Measurements from ENCODE around the gene SLC6A5. TPM values are rescaled to one million over a fixed set of nuclear protein-coding genes. Genes with fewer than 3 reads are reported as not detected.

Gene SLC6A5
- total and polyA plus RNA-seq, 2 of the 4 experiments (the other 2 are of a cell fraction) = not detected

DNA sequence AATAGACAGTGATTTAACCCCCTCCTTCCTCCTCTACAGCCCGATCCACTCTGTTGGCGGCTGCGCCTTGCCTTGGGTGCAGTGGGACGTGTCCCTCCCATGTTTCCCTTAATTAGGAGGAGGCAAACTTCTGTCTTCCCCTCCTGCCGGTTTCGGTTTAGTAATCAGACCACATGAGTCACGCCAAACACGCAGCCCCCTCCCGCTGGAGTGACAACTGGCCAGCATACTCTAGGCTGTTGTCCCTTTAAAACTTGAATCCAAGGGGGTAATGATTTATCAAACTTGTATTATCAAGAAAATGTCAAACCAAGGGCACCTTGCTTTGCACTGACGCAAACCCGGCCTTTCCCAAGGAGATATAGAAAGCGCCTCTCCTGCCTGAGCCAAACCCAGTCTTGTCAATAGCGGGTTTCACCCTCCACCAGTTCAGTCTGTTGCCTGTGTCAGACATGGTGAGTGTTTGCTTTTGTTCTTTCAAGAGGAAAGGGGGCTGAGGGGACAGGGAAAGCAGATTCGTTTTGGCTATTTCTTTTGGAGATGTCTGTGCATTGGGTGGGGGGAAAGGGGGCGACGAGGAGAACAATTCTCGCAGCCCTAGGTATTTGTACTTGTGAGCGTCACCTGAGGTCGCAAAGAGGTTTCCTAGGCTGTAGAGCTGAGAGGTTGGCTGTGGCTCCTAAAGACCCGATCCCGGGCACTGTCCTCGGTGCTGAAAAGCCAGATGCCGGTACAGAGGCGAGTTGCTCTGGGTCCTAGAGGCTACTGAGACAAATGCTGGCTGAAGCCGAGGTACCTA is at the start of gene SLC6A5 (continued):
- TF ChIP-seq USF2 (IDR thresholded peaks at IDR 0.05; ENCODE audit: low read depth, low read length) = no peak
- TF ChIP-seq NFE2L2 (IDR thresholded peaks at IDR 0.05; ENCODE audit: low read depth, low read length) = no peak

DNA sequence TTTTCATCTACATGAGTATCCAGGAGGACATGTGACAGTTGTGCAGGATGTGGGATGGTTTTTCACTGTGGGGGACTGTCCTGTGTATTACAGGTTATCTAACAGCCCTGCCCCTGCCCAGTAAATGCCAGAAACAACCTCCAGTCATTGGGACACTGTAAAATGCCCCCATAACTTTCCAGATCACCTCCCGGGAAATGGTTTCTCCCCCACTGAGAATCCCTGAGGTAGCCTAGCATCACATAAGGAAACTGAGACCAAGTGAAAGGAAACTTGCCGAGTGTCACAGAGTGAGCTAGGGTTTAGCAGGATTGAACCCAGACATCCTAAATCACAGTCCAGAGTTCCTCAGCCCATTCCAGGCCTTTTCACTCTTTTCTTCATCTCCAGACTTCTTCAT is 48.3 kb upstream of the SLC6A5 start:
- Histone ChIP-seq H3K79me1 (ENCODE audit: low read depth in 1 of 2, low read length in 2 of 2) (no peaks in the 10 kb centered on the region), H4K8ac (ENCODE audit: low read depth in 2 of 2, low read length in 2 of 2) (no peak overlapping the region), H3K4me2 (ENCODE audit: low read depth, low read length) (no peak overlapping the region), H3K9ac (ENCODE audit: low read depth, low read length) (no peak overlapping the region), H2BK15ac (ENCODE audit: low read depth, low read length) (no peak overlapping the region), H3K4ac (ENCODE audit: low read depth, low read length) (no peak overlapping the region), H3K9me1 (ENCODE audit: insufficient read depth, low read length) (no peaks in the 10 kb centered on the region), H3K36me3 (ENCODE audit: control insufficient read depth, insufficient read depth, low read length) (no peaks in the 10 kb centered on the region), H3K27me3 (ENCODE audit: control insufficient read depth, insufficient read depth, low read length) (no peaks in the 10 kb centered on the region), H2BK120ac (ENCODE audit: low read depth, low read length) (no peak overlapping the region), H2AFZ (replicated peaks; ENCODE audit: low read length, poor library complexity) (no peak overlapping the region), H4K5ac (ENCODE audit: low read depth, low read length) (no peak overlapping the region), H2AK5ac (ENCODE audit: low read depth, low read length) (no peak overlapping the region), H3K27ac (ENCODE audit: insufficient read depth, low read length) (no peak overlapping the region), H2AK9ac (replicated peaks; ENCODE audit: low read depth, low read length, poor library complexity) (no peak overlapping the region), H3K56ac (ENCODE audit: extremely low read depth, insufficient read depth, low read length) (no peak overlapping the region), H3K4me1 (ENCODE audit: control insufficient read depth, insufficient read depth, low read length) (no peaks in the 10 kb centered on the region), H3K4me3 (ENCODE audit: insufficient read depth, low read depth, low read length) (no peak overlapping the region), H2BK5ac (ENCODE audit: low read depth, low read length, poor library complexity, severe bottlenecking) (no peak overlapping the region), H3K9me3 (ENCODE audit: control insufficient read depth, insufficient read depth, low read length) (no peaks in the 10 kb centered on the region), H4K20me1 (ENCODE audit: insufficient read depth, low read length) (no peaks in the 10 kb centered on the region), H3K14ac (replicated peaks; ENCODE audit: low read depth, low read length) (no peak overlapping the region), H2BK20ac (ENCODE audit: low read depth, low read length) (no peak overlapping the region), H4K91ac (ENCODE audit: insufficient read depth, low read depth, low read length) (no peak overlapping the region), H3K23ac (ENCODE audit: low read depth, low read length) (no peak overlapping the region), H3K18ac (ENCODE audit: low read depth, low read length) (no peak overlapping the region)
- no peak for ATAC-seq (ENCODE audit: low read depth)
- DNase-seq = no peak
- intact Hi-C loops (cut with micrococcal nuclease) (no loop called here), dilution Hi-C loops (cut with HindIII; ENCODE audit: low sequenced_read_pairs, unreplicated experiment) (no loop called here), in situ Hi-C loops (cut with MboI; ENCODE audit: low sequenced_read_pairs) (no loop called here)
- POLR2A ChIA-PET (ENCODE audit: unreplicated experiment) = no interaction called here
- CTCF ChIA-PET = no interaction called here
- no TSS peak for BruUV-seq (replicated peaks)
- no CpG with 5 or more reads among the region's 2 CpGs for WGBS, 2 experiments (ENCODE audit: extremely low coverage in 2 of 2, insufficient read length in 1 of 2)
- TF ChIP-seq USF2 (IDR thresholded peaks at IDR 0.05; ENCODE audit: low read depth, low read length) (no peak), MAZ (IDR thresholded peaks at IDR 0.05; ENCODE audit: borderline replicate concordance, low read depth, low read length) (no peak), POLR2A (IDR thresholded peaks at IDR 0.05; ENCODE audit: low read depth, low read length) (no peak), RAD21 (IDR thresholded peaks at IDR 0.05; ENCODE audit: low read length) (no peak), RCOR1 (IDR thresholded peaks at IDR 0.05; ENCODE audit: insufficient replicate concordance, low read length) (no peak), BHLHE40 (IDR thresholded peaks at IDR 0.05; ENCODE audit: low read depth, low read length) (no peak), MAFK (IDR thresholded peaks at IDR 0.05; ENCODE audit: low read depth, low read length) (no peak), NFE2L2 (IDR thresholded peaks at IDR 0.05; ENCODE audit: low read depth, low read length) (no peak), CHD1 (IDR thresholded peaks at IDR 0.05; ENCODE audit: low read depth, low read length) (no peak), RFX5 (IDR thresholded peaks at IDR 0.05; ENCODE audit: low read depth, low read length) (no peak), MXI1 (IDR thresholded peaks at IDR 0.05; ENCODE audit: borderline replicate concordance, low read depth, low read length) (no peak), CEBPB (IDR thresholded peaks at IDR 0.05; ENCODE audit: low read depth, low read length) (no peak), SMC3 (IDR thresholded peaks at IDR 0.05; ENCODE audit: low read depth, low read length) (no peak)
- TF ChIP-seq, protein P1, sequence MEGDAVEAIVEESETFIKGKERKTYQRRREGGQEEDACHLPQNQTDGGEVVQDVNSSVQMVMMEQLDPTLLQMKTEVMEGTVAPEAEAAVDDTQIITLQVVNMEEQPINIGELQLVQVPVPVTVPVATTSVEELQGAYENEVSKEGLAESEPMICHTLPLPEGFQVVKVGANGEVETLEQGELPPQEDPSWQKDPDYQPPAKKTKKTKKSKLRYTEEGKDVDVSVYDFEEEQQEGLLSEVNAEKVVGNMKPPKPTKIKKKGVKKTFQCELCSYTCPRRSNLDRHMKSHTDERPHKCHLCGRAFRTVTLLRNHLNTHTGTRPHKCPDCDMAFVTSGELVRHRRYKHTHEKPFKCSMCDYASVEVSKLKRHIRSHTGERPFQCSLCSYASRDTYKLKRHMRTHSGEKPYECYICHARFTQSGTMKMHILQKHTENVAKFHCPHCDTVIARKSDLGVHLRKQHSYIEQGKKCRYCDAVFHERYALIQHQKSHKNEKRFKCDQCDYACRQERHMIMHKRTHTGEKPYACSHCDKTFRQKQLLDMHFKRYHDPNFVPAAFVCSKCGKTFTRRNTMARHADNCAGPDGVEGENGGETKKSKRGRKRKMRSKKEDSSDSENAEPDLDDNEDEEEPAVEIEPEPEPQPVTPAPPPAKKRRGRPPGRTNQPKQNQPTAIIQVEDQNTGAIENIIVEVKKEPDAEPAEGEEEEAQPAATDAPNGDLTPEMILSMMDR (conservative IDR thresholded peaks at IDR 0.05; ENCODE audit: low read depth, low read length) = no peak

Measured in IMR-90 (cell line).